ENCODE data around the gene CROT. TPM values are rescaled to one million over a fixed set of nuclear protein-coding genes. Genes with fewer than 3 reads are reported as not detected.

CROT gene
- total RNA-seq: 10 to 100 TPM; 10.9 to 13.1 (median 11.9) TPM

GRCh38 chr7:87345166-87345927 is at the start of gene CROT:
CROT (plus strand) TSS chr7:87345664; CDS start chr7:87349069, 3,405 bp downstream.
- peak; percentile 91 for DNase-seq (ENCODE audit: low spot score in 2 of 2)
- peak; percentile 44 to 81 for TF ChIP-seq POLR2A (IDR thresholded peaks at IDR 0.05)
- peak; percentile 63 to 86 for TF ChIP-seq EP300 (IDR thresholded peaks at IDR 0.05)
- TF ChIP-seq CTCF (IDR thresholded peaks at IDR 0.05): peak in 1 of 5 experiments; percentile 48
- Histone ChIP-seq H3K4me3 (peak within 1 kb of the TSS; percentile 58 to 88 (median 80)), H3K27ac (peak within 1 kb of the TSS; percentile 71 to 93 (median 88)), H3K4me1 (peaks cover 0 to 39% (median 13%) of the 10 kb centered on the region in 4 donors), H3K36me3 (peaks cover 0 to 30% (median 2%) of the 10 kb centered on the region in 3 donors), H3K27me3 (no peaks in the 10 kb centered on the region), H3K9me3 (no peaks in the 10 kb centered on the region)
- 0 to 1% methylated on average over 17 to 39 of the region's 53 CpGs for WGBS, 2 donors

- Histone ChIP-seq H3K4me1 (no peaks in the 10 kb centered on the region), H3K9me3 (peaks cover 0 to 27% (median 0%) of the 10 kb centered on the region in 4 donors), H3K27me3 (no peaks in the 10 kb centered on the region), H3K4me3 (no peak overlapping the region), H3K36me3 (no peaks in the 10 kb centered on the region), H3K27ac (no peak overlapping the region)
- no peak for TF ChIP-seq EP300 (IDR thresholded peaks at IDR 0.05)
- no peak for TF ChIP-seq CTCF (IDR thresholded peaks at IDR 0.05)
- no peak for TF ChIP-seq POLR2A (IDR thresholded peaks at IDR 0.05)
- no peak for DNase-seq (ENCODE audit: low spot score in 2 of 2)
These were observed 44.7 kb upstream of the CROT start for GRCh38 chr7:87300756-87301155.

- no peak for DNase-seq (ENCODE audit: low spot score in 2 of 2)
- no peaks in the 10 kb centered on the region for H3K36me3 ChIP-seq
- no peak overlapping the region for H3K27ac ChIP-seq
- no peak for TF ChIP-seq POLR2A (IDR thresholded peaks at IDR 0.05)
- TF ChIP-seq EP300 (IDR thresholded peaks at IDR 0.05): no peak
- no peak for TF ChIP-seq CTCF (IDR thresholded peaks at IDR 0.05)
- no peaks in the 10 kb centered on the region for H3K27me3 ChIP-seq
- H3K9me3 ChIP-seq: no peaks in the 10 kb centered on the region
- no peak overlapping the region for H3K4me3 ChIP-seq
- H3K4me1 ChIP-seq: no peaks in the 10 kb centered on the region
- 68 to 83% methylated on average over 4 of the region's 4 CpGs for WGBS, 2 donors
These were observed 34.6 kb upstream of the CROT start for GRCh38 chr7:87310790-87311419.

- Histone ChIP-seq H3K27me3 (no peaks in the 10 kb centered on the region), H3K4me1 (no peaks in the 10 kb centered on the region), H3K9me3 (no peaks in the 10 kb centered on the region), H3K27ac (no peak overlapping the region), H3K36me3 (no peaks in the 10 kb centered on the region), H3K4me3 (no peak overlapping the region)
- no peak for TF ChIP-seq EP300 (IDR thresholded peaks at IDR 0.05)
- TF ChIP-seq POLR2A (IDR thresholded peaks at IDR 0.05): no peak
- TF ChIP-seq CTCF (IDR thresholded peaks at IDR 0.05): peak; percentile 82 to 97 (median 91)
- peak in 1 of 2 donors; percentile 38 for DNase-seq (ENCODE audit: low spot score in 2 of 2)
- 22 to 25% methylated on average over 2 of the region's 2 CpGs for WGBS, 2 donors
These were observed 33.1 kb upstream of the CROT start for GRCh38 chr7:87312215-87312865.
